PFSK-1 (cell line): Measurements from ENCODE around the gene CEP57.

Experiments used
- FOXP2 ChIP-seq: optimal IDR thresholded peaks from 2 replicates; pipeline ENCODE3; 2011; ENCODE audit warnings: borderline replicate concordance, control low read depth, inconsistent platforms; ENCODE audit not compliant: insufficient read depth; ENCODE audit errors: extremely low read length, extremely low read depth
- POLR2AphosphoS5 ChIP-seq: IDR thresholded peaks from 2 replicates; pipeline ENCODE4 v1.6.1; 2012; ENCODE audit warnings: low read depth, mild to moderate bottlenecking, control low read depth, low read length, moderate library complexity
- SIN3A ChIP-seq: IDR thresholded peaks from 2 replicates; pipeline ENCODE4 v1.6.1; 2012; ENCODE audit warnings: mild to moderate bottlenecking, low read length, moderate library complexity, borderline replicate concordance; ENCODE audit not compliant: insufficient read depth
- TAF1 ChIP-seq: IDR thresholded peaks from 2 replicates; pipeline ENCODE4 v1.6.1; 2012; ENCODE audit warnings: low read length, control low read depth, borderline replicate concordance; ENCODE audit not compliant: insufficient read depth
- TF ChIP-seq, protein P1 (sequence below), 2 experiments: IDR thresholded peaks; 2 replicates each; pipeline versions ENCODE4 v1.6.1 to v1.8.0; 2011 to 2012; ENCODE audit warnings: low read depth in 2 of 2, low read length in 2 of 2, control low read depth in 1 of 2, inconsistent platforms in 1 of 2, mild to moderate bottlenecking in 1 of 2, moderate library complexity in 1 of 2; ENCODE audit not compliant: insufficient read depth in 1 of 2

CEP57 gene

DNA sequence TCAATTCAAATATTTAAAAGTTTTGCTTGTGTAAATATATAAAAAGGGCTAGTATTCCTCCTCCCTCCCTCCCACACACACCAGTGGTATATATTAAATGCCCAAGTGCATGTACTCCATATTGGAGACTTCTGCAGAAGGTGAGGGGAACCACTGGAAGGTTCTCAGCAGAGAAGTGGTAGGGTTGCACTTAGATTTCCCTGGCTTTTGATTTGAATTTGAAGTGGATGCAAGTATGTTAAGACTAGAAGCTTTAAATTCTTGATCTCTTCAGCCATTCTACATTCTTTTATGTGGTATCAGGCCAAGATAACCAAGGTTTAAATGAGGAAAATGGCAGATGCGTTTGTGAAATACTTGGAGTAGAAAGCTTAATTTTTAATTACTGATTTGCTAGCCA is 43.1 kb downstream of the CEP57 start:
- TF ChIP-seq POLR2AphosphoS5 (no peak), TAF1 (no peak), FOXP2 (no peak), SIN3A (no peak)
- TF ChIP-seq, protein P1, sequence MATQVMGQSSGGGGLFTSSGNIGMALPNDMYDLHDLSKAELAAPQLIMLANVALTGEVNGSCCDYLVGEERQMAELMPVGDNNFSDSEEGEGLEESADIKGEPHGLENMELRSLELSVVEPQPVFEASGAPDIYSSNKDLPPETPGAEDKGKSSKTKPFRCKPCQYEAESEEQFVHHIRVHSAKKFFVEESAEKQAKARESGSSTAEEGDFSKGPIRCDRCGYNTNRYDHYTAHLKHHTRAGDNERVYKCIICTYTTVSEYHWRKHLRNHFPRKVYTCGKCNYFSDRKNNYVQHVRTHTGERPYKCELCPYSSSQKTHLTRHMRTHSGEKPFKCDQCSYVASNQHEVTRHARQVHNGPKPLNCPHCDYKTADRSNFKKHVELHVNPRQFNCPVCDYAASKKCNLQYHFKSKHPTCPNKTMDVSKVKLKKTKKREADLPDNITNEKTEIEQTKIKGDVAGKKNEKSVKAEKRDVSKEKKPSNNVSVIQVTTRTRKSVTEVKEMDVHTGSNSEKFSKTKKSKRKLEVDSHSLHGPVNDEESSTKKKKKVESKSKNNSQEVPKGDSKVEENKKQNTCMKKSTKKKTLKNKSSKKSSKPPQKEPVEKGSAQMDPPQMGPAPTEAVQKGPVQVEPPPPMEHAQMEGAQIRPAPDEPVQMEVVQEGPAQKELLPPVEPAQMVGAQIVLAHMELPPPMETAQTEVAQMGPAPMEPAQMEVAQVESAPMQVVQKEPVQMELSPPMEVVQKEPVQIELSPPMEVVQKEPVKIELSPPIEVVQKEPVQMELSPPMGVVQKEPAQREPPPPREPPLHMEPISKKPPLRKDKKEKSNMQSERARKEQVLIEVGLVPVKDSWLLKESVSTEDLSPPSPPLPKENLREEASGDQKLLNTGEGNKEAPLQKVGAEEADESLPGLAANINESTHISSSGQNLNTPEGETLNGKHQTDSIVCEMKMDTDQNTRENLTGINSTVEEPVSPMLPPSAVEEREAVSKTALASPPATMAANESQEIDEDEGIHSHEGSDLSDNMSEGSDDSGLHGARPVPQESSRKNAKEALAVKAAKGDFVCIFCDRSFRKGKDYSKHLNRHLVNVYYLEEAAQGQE (IDR thresholded peaks at IDR 0.05; ENCODE audit: insufficient read depth in 1 of 2, low read depth in 2 of 2, low read length in 2 of 2) = no peak

DNA sequence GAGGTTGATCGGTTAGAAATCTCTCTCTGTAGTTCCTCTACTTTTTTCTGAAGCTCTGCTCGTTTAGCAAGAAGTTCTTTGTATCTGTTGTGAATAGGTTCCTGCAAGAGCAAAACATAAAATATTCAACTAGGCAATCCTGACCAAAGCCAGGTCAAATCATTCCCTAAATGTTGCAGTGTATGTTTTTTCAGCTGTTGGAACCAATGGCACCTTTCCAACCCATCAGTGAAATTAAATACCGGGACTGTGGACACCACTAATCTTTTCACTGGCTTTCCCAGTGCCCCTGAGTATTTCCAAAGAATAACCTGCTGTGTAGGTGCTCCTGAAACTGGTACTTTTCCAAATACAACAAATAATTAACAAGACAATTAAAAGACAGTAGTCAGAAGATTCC is 45.1 kb downstream of the CEP57 start:
- TF ChIP-seq, protein P1 (IDR thresholded peaks at IDR 0.05; ENCODE audit: insufficient read depth in 1 of 2, low read depth in 2 of 2, low read length in 2 of 2) = no peak
- TF ChIP-seq TAF1 (no peak), FOXP2 (no peak), POLR2AphosphoS5 (no peak), SIN3A (no peak)

DNA sequence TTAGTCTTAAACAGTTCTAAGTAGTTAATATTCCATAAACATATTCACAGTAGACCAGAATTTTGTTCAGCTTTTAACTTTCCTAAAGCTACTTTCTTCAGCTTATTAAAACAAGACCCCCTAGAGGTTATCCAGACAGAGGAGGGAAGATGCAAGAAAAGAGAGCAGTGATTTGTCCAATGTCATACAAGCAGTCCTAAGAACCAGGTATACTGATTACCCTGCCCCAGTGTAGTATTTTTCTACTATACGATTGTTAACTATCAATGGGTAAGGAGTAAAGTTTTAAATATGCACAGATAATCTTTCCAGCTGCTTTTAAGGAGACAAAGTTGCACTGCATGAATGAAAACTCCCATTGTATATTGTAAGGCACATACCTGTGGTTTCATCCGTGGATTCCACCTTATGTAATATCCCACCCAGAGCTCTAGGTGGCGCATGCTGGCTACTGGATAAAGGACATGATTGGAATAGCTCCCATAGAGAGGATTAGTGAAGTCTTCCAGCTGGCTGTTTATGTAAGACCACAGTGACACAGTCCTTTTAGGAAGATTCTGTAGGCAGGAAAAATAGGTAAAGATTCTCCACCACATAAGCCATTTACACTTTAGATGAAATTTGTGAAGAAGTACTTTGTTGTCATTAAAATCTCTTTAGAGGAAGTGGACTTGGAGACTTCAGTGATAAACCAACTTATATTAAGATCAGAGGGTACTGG is 45.6 kb downstream of the CEP57 start:
- TF ChIP-seq FOXP2 = no peak
- no peak for TF ChIP-seq SIN3A
- no peak for TF ChIP-seq TAF1
- no peak for TF ChIP-seq POLR2AphosphoS5
- TF ChIP-seq, protein P1 (IDR thresholded peaks at IDR 0.05; ENCODE audit: insufficient read depth in 1 of 2, low read depth in 2 of 2, low read length in 2 of 2) = no peak

DNA sequence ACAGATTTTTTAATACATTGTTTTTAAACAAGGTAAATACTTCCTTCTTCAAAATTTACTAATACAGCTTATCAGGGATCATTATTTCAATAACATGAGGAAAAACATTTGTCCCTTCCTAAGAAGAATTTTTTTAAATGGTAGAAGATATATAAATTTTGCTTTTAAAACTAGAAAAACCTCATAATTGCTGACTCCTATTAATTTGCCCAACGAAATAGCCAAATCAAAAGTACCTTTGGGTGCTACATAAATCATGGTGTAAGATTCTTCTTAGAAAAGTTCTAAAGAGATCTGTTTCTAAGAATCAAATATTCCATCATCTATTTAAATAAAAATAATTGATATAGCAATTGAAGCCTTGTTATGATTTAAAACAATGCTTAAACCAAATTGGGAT is 54.9 kb downstream of the CEP57 start:
- TF ChIP-seq SIN3A = no peak
- TF ChIP-seq FOXP2 = no peak
- no peak for TF ChIP-seq POLR2AphosphoS5
- TF ChIP-seq, protein P1 (IDR thresholded peaks at IDR 0.05; ENCODE audit: insufficient read depth in 1 of 2, low read depth in 2 of 2, low read length in 2 of 2) = no peak
- no peak for TF ChIP-seq TAF1

DNA sequence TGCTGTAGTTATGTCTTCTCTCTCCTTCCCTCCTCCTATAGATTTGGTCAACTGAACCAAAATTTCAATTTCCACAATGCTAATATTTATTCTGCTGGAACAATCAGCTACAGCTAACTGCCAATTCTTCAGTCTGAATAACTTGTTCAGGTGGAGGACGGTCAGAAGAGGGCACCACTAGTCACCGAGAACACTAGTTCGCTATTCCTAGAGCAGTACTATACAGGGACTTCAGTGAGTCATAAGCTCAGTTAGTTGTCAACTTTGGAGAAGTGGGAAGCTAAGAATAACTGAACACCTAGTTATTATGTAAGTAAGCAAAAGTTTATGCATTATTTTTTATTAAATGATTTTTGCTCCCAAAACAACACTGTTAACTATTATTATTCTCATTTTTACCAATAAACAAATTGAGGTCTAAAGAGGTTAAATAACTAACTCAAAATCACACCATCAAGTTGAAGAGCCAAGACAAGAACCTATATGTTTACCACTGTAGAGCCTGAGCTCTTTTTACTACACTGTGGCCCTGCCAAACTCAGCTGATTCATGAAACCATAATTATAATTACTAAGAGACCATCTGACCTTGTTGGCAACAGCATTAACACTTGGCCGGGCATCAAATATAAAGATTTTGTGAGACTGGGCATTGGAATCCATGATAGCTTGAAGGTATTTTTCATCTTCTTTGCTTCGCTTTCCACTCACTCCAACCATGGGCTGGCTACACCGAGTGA is 59.0 kb downstream of the CEP57 start:
- TF ChIP-seq TAF1 (no peak), FOXP2 (no peak)
